Stimulated activated CD4-positive, alpha-beta T cell treated with anti-CD3 and anti-CD28 coated beads, Interleukin-4, amount 100 ng/mL, for 1 hour (primary cell): ENCODE measurements around the gene PRR29.
"Not testable (repeated sequence)": the region's sequence is repeated elsewhere in the genome, so short reads cannot be mapped to it uniquely, and the experiment has no call there.

Source experiments
- DNase-seq: peaks from one replicate; pipeline ENCODE4 v3.0.0-alpha.2; 2020

The PRR29 gene

GRCh38 chr17:64016974-64017373 is 18.8 kb downstream of the PRR29 start:
- DNase-seq: no peak

- DNase-seq: no peak
Measured at GRCh38 chr17:64017381-64017980, 19.3 kb downstream of the PRR29 start.

GRCh38 chr17:64019551-64019961 is 21.4 kb downstream of the PRR29 start:
- not testable (repeated sequence) for DNase-seq

GRCh38 chr17:64020056-64020766 is 22.1 kb downstream of the PRR29 start, which contains the start of gene ICAM2:
Gene ICAM2, minus strand, starts transcription at chr17:64020633. Its CDS starts 13,942 bp downstream, at chr17:64006691.
- DNase-seq: peak; percentile 76

- DNase-seq: no peak
Measured at GRCh38 chr17:64022611-64023063, 24.5 kb downstream of the PRR29 start.

- no peak for DNase-seq
Measured at GRCh38 chr17:64024215-64024654, 26.1 kb downstream of the PRR29 start.

GRCh38 chr17:64024781-64025731 is 26.9 kb downstream of the PRR29 start:
- DNase-seq: peak; percentile 45

- DNase-seq: peak; percentile 85
Measured at GRCh38 chr17:64025732-64026294, 27.7 kb downstream of the PRR29 start.

- DNase-seq: peak; percentile 69
Measured at GRCh38 chr17:64028874-64029464, 30.8 kb downstream of the PRR29 start.

GRCh38 chr17:64032081-64032480 is 33.9 kb downstream of the PRR29 start:
- DNase-seq: no peak

GRCh38 chr17:64036198-64036922 is 38.2 kb downstream of the PRR29 start:
- DNase-seq: no peak

- DNase-seq: no peak
Measured at GRCh38 chr17:64037180-64037579, 39.0 kb downstream of the PRR29 start.

GRCh38 chr17:64037802-64038201 is 39.7 kb downstream of the PRR29 start:
- DNase-seq: no peak

GRCh38 chr17:64038331-64039105 is 40.4 kb downstream of the PRR29 start:
- no peak for DNase-seq

GRCh38 chr17:64039106-64039400 is 40.9 kb downstream of the PRR29 start:
- no peak for DNase-seq

GRCh38 chr17:64040206-64040605 is 42.1 kb downstream of the PRR29 start:
- no peak for DNase-seq

GRCh38 chr17:64041912-64042311 is 43.8 kb downstream of the PRR29 start:
- no peak for DNase-seq

- no peak for DNase-seq
Measured at GRCh38 chr17:64042700-64043485, 44.7 kb downstream of the PRR29 start.

GRCh38 chr17:64045176-64045575 is 47.0 kb downstream of the PRR29 start:
- no peak for DNase-seq

- DNase-seq: no peak
Measured at GRCh38 chr17:64048805-64049204, 50.7 kb downstream of the PRR29 start.
